ENCODE data around the gene MZT2B.
"Not testable (repeated sequence)": the region's sequence is repeated elsewhere in the genome, so short reads cannot be mapped to it uniquely, and the experiment has no call there.

MZT2B gene

GRCh38 chr2:130150181-130151144, 31.6 kb upstream of the MZT2B start:
- no peak for TF ChIP-seq CTCF (IDR thresholded peaks at IDR 0.05; ENCODE audit: low read depth, low read length)
- DNase-seq (ENCODE audit: extremely low read depth, low read depth), result no peak

- not testable (repeated sequence) for DNase-seq (ENCODE audit: extremely low read depth, low read depth)
Observed at GRCh38 chr2:130151145-130151512, 30.9 kb upstream of the MZT2B start.

- DNase-seq (ENCODE audit: extremely low read depth, low read depth), result not testable (repeated sequence)
Observed at GRCh38 chr2:130152136-130152815, 29.8 kb upstream of the MZT2B start.

GRCh38 chr2:130152816-130153595, 29.1 kb upstream of the MZT2B start:
- DNase-seq (ENCODE audit: extremely low read depth, low read depth), result no peak
- no peak for TF ChIP-seq CTCF (IDR thresholded peaks at IDR 0.05; ENCODE audit: low read depth, low read length)

- DNase-seq (ENCODE audit: extremely low read depth, low read depth), result not testable (repeated sequence)
Observed at GRCh38 chr2:130153721-130154422, 28.2 kb upstream of the MZT2B start.

GRCh38 chr2:130154423-130154770, 27.7 kb upstream of the MZT2B start:
- not testable (repeated sequence) for DNase-seq (ENCODE audit: extremely low read depth, low read depth)

- DNase-seq (ENCODE audit: extremely low read depth, low read depth), result no peak
- no peak for TF ChIP-seq CTCF (IDR thresholded peaks at IDR 0.05; ENCODE audit: low read depth, low read length)
Observed at GRCh38 chr2:130154773-130155765, 27.0 kb upstream of the MZT2B start.

GRCh38 chr2:130155956-130156623, 26.0 kb upstream of the MZT2B start:
- not testable (repeated sequence) for DNase-seq (ENCODE audit: extremely low read depth, low read depth)

More at GRCh38 chr2:130155956-130156623, 26.0 kb upstream of the MZT2B start:
- TF ChIP-seq CTCF (IDR thresholded peaks at IDR 0.05; ENCODE audit: low read depth, low read length), result peak; percentile 47

Data from AG09319 (cell line).